ENCODE results near the gene NFYC. TPM values are rescaled to one million over a fixed set of nuclear protein-coding genes. Genes with fewer than 3 reads are reported as not detected.
A peak's percentile ranks its signal among the peaks of the same experiment; 100 is the strongest.

Gene NFYC
- total and polyA plus RNA-seq, 2 experiments from 2014 or later: 124 to 149 TPM

GRCh38 chr1:40665335-40666171 is 26.0 kb upstream of the NFYC start, which contains the start of gene RIMS3:
Gene RIMS3, minus strand, starts transcription at chr1:40665682. Its CDS starts 23,757 bp downstream, at chr1:40641925.
- Histone ChIP-seq H3K4me3 (peak within 1 kb of the TSS; percentile 60), H3K27ac (no peak within 1 kb of the TSS), H3K4me1 (ENCODE audit: low read depth) (peaks cover 34% of the 10 kb centered on the region), H3K9me3 (ENCODE audit: low read depth) (no peaks in the 10 kb centered on the region), H3K27me3 (no peaks in the 10 kb centered on the region), H3K36me3 (no peaks in the 10 kb centered on the region)
- TF ChIP-seq, protein P1, sequence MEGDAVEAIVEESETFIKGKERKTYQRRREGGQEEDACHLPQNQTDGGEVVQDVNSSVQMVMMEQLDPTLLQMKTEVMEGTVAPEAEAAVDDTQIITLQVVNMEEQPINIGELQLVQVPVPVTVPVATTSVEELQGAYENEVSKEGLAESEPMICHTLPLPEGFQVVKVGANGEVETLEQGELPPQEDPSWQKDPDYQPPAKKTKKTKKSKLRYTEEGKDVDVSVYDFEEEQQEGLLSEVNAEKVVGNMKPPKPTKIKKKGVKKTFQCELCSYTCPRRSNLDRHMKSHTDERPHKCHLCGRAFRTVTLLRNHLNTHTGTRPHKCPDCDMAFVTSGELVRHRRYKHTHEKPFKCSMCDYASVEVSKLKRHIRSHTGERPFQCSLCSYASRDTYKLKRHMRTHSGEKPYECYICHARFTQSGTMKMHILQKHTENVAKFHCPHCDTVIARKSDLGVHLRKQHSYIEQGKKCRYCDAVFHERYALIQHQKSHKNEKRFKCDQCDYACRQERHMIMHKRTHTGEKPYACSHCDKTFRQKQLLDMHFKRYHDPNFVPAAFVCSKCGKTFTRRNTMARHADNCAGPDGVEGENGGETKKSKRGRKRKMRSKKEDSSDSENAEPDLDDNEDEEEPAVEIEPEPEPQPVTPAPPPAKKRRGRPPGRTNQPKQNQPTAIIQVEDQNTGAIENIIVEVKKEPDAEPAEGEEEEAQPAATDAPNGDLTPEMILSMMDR (IDR thresholded peaks at IDR 0.05; ENCODE audit: low read depth, low read length): no peak
- DNase-seq (ENCODE audit: low read depth in 1 of 2, low spot score in 1 of 2): peak; percentile 58 to 88

DNA sequence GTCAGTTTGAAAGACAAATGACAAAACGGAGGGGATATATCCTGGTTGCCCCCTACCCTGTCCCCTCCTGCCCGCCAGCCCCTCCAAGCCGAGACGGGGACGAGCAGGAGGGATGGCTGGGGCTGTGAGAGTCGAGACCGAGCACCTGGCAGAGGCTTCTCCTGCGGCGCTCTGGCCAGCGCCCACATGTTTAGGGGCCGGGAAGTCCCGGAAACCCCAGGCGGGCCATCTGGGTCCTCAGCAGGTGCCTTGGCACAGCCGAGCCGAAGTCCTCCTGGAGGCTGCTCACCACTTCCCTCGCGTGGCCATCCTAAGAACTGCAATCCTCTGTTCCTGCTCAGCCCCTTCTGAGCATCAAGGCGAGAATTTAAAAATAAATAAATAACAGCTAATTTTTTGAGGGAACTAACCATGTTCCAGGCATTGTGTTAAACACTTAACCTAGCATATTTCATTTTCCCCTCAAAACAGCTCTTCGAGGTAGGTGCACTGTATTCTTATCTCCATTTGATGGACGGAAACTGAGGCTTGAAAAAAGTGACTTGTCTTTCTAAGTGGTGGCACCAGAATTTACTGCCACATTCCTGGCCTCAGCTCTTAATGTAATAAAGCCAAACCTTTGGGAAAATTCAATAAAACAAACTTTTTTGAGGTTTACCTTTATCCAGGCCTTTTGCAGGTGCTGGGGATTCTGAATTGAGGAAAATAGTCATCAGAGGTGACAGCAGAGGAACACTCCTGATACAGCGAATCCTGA is 22.6 kb upstream of the NFYC start:
- TF ChIP-seq, protein P1 (IDR thresholded peaks at IDR 0.05; ENCODE audit: low read depth, low read length): peak; percentile 97
- peaks cover 4% of the 10 kb centered on the region for H3K4me1 ChIP-seq (ENCODE audit: low read depth)
- no peaks in the 10 kb centered on the region for H3K36me3 ChIP-seq
- peak; percentile 76 to 78 for DNase-seq (ENCODE audit: low read depth in 1 of 2, low spot score in 1 of 2)
- H3K27ac ChIP-seq: no peak overlapping the region
- no peaks in the 10 kb centered on the region for H3K9me3 ChIP-seq (ENCODE audit: low read depth)
- no peak overlapping the region for H3K4me3 ChIP-seq
- no peaks in the 10 kb centered on the region for H3K27me3 ChIP-seq

DNA sequence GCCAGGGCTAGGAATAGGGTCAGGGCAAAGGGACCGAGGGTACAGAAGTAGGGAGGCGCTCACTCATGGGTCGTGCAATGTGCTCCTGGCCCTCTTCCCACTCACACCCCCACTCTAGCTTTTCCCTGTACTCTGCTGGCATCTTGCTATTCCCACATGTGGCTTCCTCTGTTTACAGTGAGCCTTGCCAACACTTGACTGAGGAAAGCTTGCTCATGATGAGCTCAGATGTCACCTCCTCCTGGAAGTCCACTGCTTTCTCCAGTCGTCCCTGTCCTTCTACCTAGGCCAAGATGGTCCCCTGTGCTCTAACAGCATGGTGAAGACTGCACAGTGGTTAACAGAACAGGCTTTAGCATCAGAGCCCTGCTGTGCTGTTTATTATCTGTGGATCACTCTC is 18.1 kb upstream of the NFYC start:
- Histone ChIP-seq H3K9me3 (ENCODE audit: low read depth) (no peaks in the 10 kb centered on the region), H3K4me1 (ENCODE audit: low read depth) (no peaks in the 10 kb centered on the region), H3K27me3 (no peaks in the 10 kb centered on the region), H3K36me3 (no peaks in the 10 kb centered on the region), H3K27ac (no peak overlapping the region), H3K4me3 (no peak overlapping the region)
- DNase-seq (ENCODE audit: low read depth in 1 of 2, low spot score in 1 of 2): no peak
- TF ChIP-seq, protein P1 (IDR thresholded peaks at IDR 0.05; ENCODE audit: low read depth, low read length): no peak

DNA sequence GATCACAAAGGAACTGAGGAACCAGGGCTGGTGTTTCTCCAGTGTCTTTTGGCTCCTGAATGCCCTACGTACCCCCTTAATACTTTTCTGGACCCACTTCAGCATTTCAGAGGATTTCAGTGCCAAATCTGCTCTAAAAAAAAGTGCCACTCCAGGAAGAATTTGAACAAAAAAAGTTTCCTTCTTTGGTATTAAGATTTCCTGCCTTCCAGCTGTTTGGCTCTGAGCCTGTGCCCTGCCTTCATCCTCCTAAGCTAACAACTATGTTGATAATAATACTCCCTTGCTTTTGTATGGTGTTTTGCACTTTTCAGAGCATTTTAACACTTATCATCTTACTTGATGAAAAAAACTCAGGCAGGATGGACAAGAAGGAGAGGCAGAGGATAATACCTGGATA is 15.0 kb upstream of the NFYC start:
- Histone ChIP-seq H3K36me3 (no peaks in the 10 kb centered on the region), H3K4me1 (ENCODE audit: low read depth) (no peaks in the 10 kb centered on the region), H3K9me3 (ENCODE audit: low read depth) (no peaks in the 10 kb centered on the region), H3K27me3 (no peaks in the 10 kb centered on the region), H3K27ac (no peak overlapping the region), H3K4me3 (no peak overlapping the region)
- TF ChIP-seq, protein P1 (IDR thresholded peaks at IDR 0.05; ENCODE audit: low read depth, low read length): no peak
- DNase-seq (ENCODE audit: low read depth in 1 of 2, low spot score in 1 of 2): no peak

DNA sequence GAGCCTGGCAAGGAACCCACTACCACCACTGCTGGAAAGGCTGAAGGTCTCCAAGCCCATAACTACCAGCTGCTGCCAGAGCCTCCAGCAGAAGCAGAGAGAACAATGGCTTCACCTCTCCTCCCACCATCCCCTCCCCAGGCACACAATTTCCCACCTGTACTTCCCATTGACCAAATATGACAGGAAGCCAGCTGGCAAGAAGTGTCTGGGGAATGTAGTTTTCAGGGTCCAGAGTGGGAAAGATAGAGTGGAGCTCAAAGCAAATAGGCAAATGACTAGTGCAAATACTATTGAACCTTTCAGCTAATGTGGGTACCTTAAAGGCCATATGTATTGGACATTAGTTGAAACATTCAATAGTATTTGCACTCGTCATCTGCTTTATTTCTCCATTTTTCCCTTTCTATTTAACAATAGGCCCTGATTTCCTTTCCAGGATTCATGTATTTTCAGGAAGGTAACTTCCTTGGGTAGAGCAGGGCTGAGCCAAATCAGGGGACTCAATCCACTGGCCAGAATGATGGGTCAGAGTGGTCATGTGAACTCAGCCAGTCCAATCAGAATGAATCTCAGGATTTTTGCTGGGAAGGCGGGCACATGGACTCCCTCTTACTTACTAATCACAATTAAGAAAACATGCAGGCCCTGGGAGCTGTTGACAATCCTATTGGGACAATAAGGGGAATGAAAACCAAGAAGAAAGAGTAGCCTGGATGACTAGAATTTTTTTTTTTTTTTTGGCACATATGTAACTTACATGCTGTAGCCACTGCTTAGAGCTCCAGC is 12.1 kb upstream of the NFYC start:
- TF ChIP-seq, protein P1 (IDR thresholded peaks at IDR 0.05; ENCODE audit: low read depth, low read length): no peak
- Histone ChIP-seq H3K4me3 (no peak overlapping the region), H3K9me3 (ENCODE audit: low read depth) (no peaks in the 10 kb centered on the region), H3K36me3 (no peaks in the 10 kb centered on the region), H3K27me3 (no peaks in the 10 kb centered on the region), H3K4me1 (ENCODE audit: low read depth) (no peaks in the 10 kb centered on the region), H3K27ac (no peak overlapping the region)
- DNase-seq (ENCODE audit: low read depth in 1 of 2, low spot score in 1 of 2): no peak
